ENCODE results near the gene PARPBP.
"Not testable (repeated sequence)": the region's sequence is repeated elsewhere in the genome, so short reads cannot be mapped to it uniquely, and the experiment has no call there.

The PARPBP gene

DNA sequence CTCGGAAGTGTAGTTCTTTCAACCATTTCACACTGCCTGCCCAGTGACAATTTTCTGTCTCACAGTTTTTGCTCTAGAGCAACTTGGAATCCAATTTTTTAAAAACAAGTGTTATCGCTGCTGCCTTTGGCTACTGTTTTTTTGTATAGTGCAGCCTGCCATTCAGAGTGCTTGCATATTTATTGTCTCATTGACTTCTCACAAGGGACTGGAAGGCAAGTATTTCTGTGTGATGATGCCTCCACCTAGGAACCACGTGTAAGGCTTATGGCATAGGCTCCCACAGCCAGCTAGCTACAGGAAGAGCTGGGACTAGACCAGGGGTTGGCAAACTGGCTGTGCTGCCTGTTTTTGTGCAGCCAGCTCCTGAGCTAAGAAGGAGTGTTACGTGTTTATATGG is 903 bp downstream of the PARPBP start:
- TF ChIP-seq, protein P1, sequence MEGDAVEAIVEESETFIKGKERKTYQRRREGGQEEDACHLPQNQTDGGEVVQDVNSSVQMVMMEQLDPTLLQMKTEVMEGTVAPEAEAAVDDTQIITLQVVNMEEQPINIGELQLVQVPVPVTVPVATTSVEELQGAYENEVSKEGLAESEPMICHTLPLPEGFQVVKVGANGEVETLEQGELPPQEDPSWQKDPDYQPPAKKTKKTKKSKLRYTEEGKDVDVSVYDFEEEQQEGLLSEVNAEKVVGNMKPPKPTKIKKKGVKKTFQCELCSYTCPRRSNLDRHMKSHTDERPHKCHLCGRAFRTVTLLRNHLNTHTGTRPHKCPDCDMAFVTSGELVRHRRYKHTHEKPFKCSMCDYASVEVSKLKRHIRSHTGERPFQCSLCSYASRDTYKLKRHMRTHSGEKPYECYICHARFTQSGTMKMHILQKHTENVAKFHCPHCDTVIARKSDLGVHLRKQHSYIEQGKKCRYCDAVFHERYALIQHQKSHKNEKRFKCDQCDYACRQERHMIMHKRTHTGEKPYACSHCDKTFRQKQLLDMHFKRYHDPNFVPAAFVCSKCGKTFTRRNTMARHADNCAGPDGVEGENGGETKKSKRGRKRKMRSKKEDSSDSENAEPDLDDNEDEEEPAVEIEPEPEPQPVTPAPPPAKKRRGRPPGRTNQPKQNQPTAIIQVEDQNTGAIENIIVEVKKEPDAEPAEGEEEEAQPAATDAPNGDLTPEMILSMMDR (IDR thresholded peaks at IDR 0.05; ENCODE audit: control insufficient read depth, extremely low read depth, insufficient read depth), result no peak
- peak overlapping the region; percentile 82 for H3K4me3 ChIP-seq (ENCODE audit: low read depth, low read length)
- peak; percentile 43 for DNase-seq (ENCODE audit: low read depth)

DNA sequence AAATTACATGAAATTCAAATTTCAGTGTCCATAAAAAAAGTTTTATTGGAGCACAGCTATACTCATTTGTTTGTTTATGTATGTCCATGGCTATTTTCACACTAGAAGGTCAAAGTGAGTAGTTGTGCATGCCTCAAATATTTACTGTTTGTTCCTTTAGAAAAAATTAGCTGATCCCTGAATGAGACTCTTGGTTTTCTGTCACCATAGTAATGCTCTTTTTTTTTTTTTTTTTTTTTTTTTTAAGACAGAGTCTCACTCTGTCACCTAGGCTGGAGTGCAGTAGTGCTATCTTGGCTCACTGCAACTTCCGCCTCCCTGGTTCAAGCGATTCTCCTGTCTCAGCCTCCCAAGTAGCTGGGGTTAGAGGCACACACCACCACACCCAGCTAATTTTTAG is 1.3 kb downstream of the PARPBP start:
- DNase-seq (ENCODE audit: low read depth), result not testable (repeated sequence)
- H3K4me3 ChIP-seq (ENCODE audit: low read depth, low read length), result peak overlapping the region; percentile 82

DNA sequence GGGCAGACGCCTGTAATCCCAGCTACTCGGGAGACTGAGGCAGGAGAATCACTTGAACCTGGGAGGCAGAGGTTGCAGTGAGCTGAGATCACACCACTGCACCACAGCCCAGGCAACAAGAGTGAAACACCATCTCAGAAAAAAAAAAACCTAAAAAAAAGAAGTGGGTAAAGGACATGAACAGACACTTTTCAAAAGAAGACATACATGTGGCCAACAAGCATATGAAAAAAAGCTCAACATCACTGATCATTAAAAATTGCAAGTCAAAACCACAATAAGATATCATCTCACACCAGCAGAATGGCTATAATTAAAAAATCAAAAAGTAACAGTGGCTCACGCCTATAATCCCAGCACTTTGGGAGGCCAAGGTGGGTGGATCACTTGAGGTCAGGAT is 10.7 kb downstream of the PARPBP start:
- not testable (repeated sequence) for H3K4me3 ChIP-seq (ENCODE audit: low read depth, low read length); DNase-seq (ENCODE audit: low read depth)

DNA sequence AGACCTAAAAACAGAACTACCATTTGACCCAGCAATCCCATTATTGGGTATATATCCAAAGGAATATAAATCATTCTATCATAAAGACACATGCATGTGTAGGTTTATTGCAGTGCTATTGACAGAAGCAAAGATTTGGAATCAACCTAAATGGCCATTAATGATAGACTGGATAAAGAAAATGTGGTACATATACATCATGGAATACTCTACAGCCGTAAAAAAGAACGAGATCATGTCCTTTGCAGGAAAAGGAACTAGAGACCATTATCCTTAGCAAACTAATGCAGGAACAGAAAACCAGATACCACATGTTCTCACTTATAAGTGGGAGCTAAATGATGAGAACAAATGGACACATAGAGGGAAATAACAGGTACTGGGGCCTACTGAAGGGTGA is 11.5 kb downstream of the PARPBP start:
- DNase-seq (ENCODE audit: low read depth); H3K4me3 ChIP-seq (ENCODE audit: low read depth, low read length): not testable (repeated sequence)

DNA sequence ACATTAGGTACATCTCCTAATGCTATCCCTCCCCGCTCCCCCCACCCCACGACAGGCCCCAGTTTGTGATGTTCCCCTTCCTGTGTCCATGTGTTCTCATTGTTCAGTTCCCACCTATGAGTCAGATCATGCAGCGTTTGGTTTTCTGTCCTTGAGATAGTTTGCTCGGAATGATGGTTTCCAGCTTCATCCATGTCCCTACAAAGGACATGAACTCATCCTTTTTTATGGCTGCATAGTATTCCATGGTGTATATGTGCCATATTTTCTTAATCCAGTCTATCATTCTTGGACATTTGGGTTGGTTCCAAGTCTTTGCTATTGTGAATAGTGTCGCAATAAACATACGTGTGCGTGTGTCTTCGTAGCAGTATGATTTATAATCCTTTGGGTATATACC is 17.6 kb downstream of the PARPBP start:
- H3K4me3 ChIP-seq (ENCODE audit: low read depth, low read length); DNase-seq (ENCODE audit: low read depth): not testable (repeated sequence)

DNA sequence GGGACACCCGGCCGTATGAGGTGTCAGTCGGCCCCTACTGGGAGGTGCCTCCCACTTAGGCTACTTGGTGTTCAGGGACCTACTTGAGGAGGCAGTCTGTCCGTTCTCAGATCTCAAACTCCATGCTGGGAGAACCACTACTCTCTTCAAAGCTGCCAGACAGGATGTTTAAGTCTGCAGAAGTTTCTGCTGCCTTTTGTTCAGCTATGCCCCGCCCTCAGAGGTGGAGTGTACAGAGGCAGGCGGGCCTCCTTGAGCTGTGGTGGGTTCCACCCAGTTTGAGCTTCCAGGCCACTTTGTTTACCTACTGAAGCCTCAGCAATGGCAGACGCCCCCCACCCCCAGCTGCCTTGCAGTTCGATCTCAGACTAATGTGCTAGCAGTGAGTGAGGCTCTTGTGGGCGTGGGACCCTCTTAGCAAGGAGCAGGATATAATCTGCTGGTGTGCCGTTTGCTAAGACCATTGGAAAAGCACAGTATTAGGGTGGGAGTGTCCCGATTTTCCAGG is 22.9 kb downstream of the PARPBP start:
- not testable (repeated sequence) for DNase-seq (ENCODE audit: low read depth)

DNA sequence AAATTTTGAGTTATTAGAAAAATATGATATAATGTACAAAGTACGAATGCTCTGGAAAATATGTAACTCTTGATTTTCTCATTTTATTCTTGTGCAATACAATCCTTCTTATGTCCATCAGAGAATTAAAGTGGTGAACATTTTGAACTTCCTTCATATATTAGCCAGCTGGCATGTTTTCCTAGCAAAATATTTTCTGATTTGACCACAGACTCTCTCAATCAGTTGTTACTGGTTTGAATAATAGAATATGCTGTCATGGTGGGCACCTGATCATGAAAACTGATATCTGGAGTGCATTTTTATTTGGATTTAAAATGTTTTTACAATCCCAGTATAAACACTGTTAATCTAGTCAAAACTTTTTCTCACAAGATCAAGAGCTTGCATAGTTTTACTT is 24.2 kb downstream of the PARPBP start:
- no peak for DNase-seq (ENCODE audit: low read depth)
- no peak overlapping the region for H3K4me3 ChIP-seq (ENCODE audit: low read depth, low read length)
- TF ChIP-seq, protein P1 (IDR thresholded peaks at IDR 0.05; ENCODE audit: control insufficient read depth, extremely low read depth, insufficient read depth), result no peak

More for the DNA sequence above, 22.9 kb downstream of the PARPBP start:
- H3K4me3 ChIP-seq (ENCODE audit: low read depth, low read length), result not testable (repeated sequence)

DNA sequence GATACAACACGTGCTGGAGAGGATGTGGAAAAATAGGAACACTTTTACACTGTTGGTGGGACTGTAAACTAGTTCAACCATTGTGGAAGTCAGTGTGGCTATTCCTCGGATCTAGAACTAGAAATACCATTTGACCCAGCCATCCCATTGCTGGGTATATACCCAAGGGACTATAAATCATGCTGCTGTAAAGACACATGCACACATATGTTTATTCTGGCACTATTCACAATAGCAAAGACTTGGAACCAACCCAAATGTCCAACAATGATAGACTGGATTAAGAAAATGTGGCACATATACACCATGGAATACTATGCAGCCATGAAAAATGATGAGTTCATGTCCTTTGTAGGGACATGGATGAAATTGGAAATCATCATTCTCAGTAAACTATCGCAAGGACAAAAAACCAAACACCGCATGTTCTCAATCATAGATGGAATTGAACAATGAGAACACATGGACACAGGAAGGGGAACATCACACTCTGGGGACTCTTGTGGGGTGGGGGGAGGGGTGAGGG is 27.1 kb downstream of the PARPBP start:
- not testable (repeated sequence) for DNase-seq (ENCODE audit: low read depth)

DNA sequence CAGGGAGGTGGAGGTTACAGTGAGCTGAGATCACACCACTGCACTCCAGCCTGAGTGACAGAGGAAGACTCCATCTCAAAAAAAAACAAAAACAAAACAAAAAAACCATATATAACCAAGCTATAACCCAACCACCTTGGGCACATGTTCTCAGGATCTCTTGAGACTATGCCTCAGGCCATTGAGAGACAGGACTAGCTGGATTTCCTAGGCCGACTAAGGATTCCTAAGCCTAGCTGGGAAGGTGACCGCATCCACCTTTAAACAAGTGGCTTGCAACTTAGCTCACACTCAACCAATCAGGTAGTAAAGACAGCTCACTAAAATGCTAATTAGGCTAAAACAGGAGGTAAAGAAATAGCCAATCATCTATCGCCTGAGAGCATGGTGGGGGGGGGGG is 35.2 kb downstream of the PARPBP start:
- not testable (repeated sequence) for H3K4me3 ChIP-seq (ENCODE audit: low read depth, low read length); DNase-seq (ENCODE audit: low read depth)

More for the DNA sequence above, 27.1 kb downstream of the PARPBP start:
- H3K4me3 ChIP-seq (ENCODE audit: low read depth, low read length), result not testable (repeated sequence)

DNA sequence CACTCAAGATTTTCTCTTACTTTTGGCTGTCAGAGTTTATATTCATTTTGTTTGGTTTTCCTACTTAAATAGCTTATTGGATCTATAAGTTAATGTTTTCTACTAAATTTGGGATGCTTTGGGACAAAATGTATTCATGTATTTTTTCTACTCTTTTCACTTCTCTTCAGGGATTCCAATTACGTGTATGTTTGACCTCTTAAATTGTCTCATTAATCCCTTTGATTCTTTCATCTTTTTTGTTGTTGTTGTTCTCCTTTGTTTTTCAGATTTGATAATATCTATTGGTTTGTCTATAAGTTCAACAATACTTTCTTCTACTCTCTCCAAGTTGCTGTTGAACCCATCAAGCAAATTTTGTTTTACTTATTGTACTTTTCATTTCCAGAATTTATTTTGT is 43.4 kb downstream of the PARPBP start:
- DNase-seq (ENCODE audit: low read depth), result no peak
- TF ChIP-seq, protein P1 (IDR thresholded peaks at IDR 0.05; ENCODE audit: control insufficient read depth, extremely low read depth, insufficient read depth), result no peak

DNA sequence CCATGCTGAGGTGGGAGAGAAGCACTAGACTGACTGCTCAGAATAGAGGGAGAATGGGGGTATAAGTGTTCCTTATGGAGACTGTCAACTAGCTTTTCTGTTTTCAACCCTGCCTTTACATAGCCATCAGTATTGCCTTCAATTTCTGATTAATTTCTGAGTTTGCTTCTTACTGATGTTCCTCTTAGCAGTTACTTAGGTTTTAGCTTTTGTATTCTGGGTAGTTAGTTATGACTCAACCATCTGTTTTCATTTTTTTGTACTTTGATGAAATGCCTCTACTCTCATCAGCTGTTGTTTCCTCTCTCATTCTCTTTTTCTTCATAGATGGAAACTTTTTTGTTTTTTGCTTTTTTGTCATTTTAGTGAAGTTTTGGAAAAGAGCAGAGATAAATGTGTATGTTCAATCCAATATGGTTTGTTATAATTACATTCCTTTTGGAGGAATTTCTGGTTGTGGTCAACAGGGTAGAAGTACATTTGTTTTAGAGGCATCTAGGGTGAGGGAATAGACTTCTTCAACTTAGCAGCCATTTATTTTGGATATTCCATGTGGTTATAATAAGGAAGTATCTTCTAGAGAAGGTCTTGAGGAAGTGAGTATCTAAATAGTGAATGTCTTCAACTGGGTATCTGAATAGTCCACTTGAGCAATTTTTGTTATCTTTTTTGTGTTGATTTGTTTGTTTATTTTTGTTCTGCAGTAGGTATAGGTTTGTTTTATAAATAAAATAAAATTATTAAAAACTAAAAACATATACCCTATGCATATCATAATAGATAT is 48.0 kb downstream of the PARPBP start:
- DNase-seq (ENCODE audit: low read depth), result no peak
- TF ChIP-seq, protein P1 (IDR thresholded peaks at IDR 0.05; ENCODE audit: control insufficient read depth, extremely low read depth, insufficient read depth), result no peak
- no peak overlapping the region for H3K4me3 ChIP-seq (ENCODE audit: low read depth, low read length)

More for the DNA sequence above, 43.4 kb downstream of the PARPBP start:
- no peak overlapping the region for H3K4me3 ChIP-seq (ENCODE audit: low read depth, low read length)
